GM12875 (cell line): ENCODE data around the gene CEP295NL.

Experiments
- H3K4me3 ChIP-seq: one replicate; pipeline ENCODE4 v1.5.1; 2011; ENCODE audit warnings: low read depth, low read length, control low read depth
- TF ChIP-seq, protein P1 (sequence below): IDR thresholded peaks from 2 replicates; pipeline ENCODE4 v1.5.1; 2011; ENCODE audit warnings: low read depth, mild to moderate bottlenecking, control low read depth, inconsistent platforms, low read length, moderate library complexity, borderline replicate concordance; ENCODE audit not compliant: insufficient read depth

Gene CEP295NL

DNA sequence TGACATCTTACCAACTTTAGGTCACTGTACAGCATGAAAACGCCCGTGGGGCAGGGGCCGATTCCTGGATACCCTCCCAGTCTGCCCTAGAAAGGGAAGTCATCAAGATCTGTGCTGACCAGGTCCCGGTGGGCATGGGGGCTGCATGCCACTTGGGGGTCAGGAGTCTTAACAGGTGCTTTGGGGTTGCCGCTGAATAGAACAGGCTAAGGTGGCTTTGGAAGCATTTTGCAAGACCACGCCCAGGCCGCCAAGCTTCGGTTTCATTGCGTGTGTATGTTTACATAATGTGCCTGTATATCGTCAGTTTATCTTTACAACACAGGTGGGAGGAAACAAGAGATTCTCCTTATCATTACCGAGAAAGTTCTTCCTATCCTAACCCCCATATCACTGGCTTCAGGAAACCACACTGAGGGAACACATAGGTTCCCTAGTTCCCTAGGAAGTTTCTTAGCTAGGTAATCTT is 49.0 kb downstream of the CEP295NL start:
- no peak overlapping the region for H3K4me3 ChIP-seq
- TF ChIP-seq, protein P1, sequence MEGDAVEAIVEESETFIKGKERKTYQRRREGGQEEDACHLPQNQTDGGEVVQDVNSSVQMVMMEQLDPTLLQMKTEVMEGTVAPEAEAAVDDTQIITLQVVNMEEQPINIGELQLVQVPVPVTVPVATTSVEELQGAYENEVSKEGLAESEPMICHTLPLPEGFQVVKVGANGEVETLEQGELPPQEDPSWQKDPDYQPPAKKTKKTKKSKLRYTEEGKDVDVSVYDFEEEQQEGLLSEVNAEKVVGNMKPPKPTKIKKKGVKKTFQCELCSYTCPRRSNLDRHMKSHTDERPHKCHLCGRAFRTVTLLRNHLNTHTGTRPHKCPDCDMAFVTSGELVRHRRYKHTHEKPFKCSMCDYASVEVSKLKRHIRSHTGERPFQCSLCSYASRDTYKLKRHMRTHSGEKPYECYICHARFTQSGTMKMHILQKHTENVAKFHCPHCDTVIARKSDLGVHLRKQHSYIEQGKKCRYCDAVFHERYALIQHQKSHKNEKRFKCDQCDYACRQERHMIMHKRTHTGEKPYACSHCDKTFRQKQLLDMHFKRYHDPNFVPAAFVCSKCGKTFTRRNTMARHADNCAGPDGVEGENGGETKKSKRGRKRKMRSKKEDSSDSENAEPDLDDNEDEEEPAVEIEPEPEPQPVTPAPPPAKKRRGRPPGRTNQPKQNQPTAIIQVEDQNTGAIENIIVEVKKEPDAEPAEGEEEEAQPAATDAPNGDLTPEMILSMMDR = no peak

DNA sequence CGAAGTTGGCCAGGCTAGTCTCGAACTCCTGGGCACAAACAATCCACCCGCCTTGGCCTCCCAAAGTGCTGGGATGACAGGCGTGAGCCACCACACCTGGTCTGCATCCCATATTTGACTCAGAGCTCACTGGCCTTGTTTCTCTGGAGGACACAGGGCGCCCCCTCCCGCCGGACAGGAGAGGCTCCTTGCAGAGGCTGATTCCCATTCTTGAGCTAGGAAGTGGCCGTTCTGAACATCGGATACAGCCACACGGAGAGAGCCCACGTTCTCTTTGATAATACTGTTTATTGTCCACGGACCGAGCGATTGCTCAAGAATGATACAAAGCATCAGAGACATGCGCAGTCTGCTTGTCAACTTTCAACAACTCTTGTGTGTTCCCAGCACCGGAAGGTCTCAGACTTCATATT is 50.3 kb downstream of the CEP295NL start:
- TF ChIP-seq, protein P1 = no peak
- H3K4me3 ChIP-seq = no peak overlapping the region

DNA sequence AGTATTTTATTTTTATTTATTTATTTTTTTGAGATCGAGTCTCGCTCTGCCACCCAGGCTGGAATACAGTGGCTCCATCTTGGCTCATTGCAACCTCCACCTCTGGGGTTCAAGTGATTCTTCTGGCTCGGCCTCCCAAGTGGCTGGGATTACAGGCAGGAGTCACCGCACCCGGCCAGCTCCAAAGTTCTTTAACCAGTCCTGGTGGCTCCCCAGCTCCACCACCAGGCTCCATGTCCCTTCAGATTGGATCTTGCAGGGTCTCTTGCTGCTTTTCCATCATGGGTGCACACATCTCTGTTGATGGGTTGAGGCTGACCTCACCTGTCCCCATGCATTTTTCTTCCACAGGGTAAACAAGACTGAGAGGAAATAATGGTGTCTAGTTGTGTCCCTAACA is 54.0 kb downstream of the CEP295NL start:
- no peak overlapping the region for H3K4me3 ChIP-seq
- TF ChIP-seq, protein P1 = no peak

DNA sequence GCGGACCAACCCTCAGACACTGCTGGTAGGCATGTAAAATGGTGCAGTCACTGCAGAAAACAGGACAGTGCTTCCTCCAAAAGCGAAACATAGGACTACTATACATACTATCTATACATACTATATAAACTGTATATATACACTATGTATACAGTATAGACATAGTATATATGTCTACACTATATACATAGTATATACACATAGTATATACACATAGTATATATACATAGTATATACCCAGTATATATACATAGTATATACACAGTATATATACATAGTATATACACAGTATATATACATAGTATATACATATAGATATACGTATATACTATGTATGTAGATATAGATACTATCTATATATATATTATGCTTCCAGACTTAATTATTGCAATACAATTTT is 55.9 kb downstream of the CEP295NL start:
- no peak overlapping the region for H3K4me3 ChIP-seq
- TF ChIP-seq, protein P1 = no peak

DNA sequence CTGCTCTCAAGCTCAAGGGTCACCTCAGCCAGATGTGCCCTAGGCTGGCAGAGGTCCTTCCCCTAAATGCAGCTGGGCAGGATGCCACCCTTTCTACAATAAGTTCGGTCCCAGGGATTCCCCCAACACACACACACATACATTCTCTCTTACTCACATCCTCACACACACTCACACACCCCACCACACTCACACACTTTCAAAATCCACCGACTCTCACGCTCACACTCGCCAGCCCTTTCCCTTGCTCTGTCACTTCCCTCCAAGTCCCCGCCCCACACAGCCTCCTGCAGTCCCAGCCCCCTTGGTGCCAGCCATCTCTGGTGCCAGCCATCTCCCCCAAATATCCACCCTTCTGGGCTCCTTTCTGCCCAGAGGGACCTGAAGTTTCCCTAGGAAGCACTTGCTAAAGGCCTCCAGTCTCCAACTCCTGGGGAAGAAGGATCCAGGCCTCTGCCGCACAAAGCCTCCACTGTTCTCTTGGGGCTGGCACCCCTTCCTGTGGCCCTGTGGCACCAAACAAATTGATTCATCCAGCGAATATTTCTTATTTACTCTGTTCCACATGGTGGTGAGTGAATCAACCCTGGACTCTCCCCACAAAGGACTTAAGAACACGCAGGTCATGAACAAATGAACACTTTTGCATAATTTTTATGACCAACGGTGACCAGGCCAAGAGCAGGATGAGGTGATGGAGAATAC is 58.5 kb downstream of the CEP295NL start:
- H3K4me3 ChIP-seq = no peak overlapping the region
- TF ChIP-seq, protein P1 = no peak

DNA sequence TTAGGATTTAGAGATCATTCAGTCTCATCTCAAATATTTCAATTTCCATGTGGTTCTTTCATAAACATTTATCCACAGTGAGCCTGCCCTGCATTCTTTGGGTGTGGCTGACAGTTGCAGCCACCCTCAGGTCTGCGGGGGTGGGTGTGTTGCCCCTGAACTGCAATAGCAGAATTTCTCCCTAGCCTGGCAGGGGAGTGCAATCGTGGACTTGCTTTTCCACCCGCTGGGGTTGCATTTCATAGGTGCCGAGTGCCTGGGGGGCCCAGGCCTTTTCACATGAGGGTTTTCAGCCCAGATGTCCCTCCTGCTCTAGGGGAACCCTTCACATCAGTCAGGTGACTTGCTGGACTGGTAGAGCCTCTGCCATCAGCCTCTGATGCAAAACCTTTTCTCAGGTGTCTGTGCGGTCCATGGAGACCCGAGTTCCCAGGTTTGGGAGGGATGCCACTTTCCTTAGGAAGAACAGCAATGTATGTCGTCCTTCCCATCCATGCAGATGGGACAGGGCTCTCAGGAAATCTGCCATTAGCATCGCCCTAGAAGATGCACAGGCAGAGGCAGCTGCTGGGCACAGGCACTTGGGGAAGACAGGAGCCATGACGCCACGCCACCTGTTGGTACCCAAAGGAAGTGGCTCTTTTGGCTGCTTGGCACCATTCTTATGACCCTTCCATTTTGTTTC is 60.0 kb downstream of the CEP295NL start:
- no peak overlapping the region for H3K4me3 ChIP-seq
- TF ChIP-seq, protein P1 = peak; percentile 89
